Heart left ventricle (tissue), 13 donors: ENCODE data around the gene EMX1.

ENCODE experiments used
- POLR2A ChIP-seq, 2 donors: fragments of 450-650 bp; IDR thresholded peaks; one replicate each; pipeline ENCODE4 v1.6.1; 2017; ENCODE audit warnings: antibody characterized with exemption in 2 of 2, mild to moderate bottlenecking in 2 of 2, moderate library complexity in 2 of 2
- TF ChIP-seq, protein P1 (sequence below), 12 donors: fragments of 200-600 bp; sonication (generic) in 4 of 12; IDR thresholded peaks; one replicate each; pipeline versions ENCODE4 v1.5.0 to v1.8.0; 2018 to 2022; ENCODE audit warnings: antibody characterized with exemption in 12 of 12, mild to moderate bottlenecking in 5 of 12
- donor health status: ischemic (EF 13 %, LVEDD 7.1; RV severe dilation, severe dysfunction).
- donor health status: DM: no; HTN: yes; CAD: no.
- donor health status: DM: no; HTN: no; CAD: no.
- donor health status: ischemic (EF 25% LVEDD 6.9; RV normal size, moderate dysfunction).
- donor health status: ischemic (EF 25% LVEDD 5.7; RV mildly dilated, moderate dysfunction).
- donor health status: ischemic (EF 35%, LVEDD 5.7; RV mildly dilated, moderate dysfunction).
- donor health status: nonischemic (EF 11% LVEDD 7.7; RV severe dilation, severe dysfunction).
- donor health status: DM: yes; HTN: yes; CAD: no.
- donor health status: PGD.
- donor health status: ischemic (EF 29% LVEDD 5.4; RV normal size, mild dysfunction).
- donor health status: nonischemic (EF 23%, LVEDD 6.1; RV moderate dilation, normal function).

DNA sequence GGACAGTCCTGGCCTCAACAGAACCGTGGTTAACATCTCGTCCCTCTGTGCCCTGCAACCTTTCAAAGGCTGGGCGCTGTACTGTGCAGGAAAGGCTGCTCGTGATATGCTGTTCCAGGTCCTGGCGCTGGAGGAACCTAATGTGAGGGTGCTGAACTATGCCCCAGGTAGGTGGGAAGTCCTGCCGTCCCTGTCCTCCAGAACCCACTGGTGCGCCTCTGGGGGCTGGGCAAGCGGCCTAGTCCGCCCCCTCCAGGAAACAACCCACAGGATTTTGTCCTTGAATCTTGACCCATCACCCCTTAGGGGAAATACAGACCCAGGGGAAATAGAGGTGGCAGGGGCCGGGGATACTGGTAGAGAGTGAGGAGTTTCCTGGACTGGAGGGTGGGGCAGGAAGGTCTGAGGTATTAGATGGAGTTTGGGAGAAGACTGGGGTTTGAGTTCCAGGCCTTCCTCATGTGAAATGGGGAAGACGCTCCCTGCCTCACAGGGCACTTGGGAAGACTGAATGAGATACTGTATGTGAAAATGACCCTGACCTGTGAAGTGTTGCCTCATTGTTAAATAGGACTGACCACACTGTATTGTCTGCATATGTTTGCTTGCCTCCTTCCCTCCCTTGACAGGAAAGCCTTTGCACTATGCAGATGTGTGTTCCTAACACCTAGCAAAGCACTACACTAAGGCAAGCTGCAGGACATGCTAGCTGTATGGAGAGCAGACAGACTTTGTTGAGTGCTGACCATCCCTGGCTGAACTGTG, 28.7 kb upstream of the EMX1 start:
- TF ChIP-seq, protein P1, sequence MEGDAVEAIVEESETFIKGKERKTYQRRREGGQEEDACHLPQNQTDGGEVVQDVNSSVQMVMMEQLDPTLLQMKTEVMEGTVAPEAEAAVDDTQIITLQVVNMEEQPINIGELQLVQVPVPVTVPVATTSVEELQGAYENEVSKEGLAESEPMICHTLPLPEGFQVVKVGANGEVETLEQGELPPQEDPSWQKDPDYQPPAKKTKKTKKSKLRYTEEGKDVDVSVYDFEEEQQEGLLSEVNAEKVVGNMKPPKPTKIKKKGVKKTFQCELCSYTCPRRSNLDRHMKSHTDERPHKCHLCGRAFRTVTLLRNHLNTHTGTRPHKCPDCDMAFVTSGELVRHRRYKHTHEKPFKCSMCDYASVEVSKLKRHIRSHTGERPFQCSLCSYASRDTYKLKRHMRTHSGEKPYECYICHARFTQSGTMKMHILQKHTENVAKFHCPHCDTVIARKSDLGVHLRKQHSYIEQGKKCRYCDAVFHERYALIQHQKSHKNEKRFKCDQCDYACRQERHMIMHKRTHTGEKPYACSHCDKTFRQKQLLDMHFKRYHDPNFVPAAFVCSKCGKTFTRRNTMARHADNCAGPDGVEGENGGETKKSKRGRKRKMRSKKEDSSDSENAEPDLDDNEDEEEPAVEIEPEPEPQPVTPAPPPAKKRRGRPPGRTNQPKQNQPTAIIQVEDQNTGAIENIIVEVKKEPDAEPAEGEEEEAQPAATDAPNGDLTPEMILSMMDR (IDR thresholded peaks at IDR 0.05), result no peak
- no peak for TF ChIP-seq POLR2A (IDR thresholded peaks at IDR 0.05)
